Stimulated activated CD8-positive, alpha-beta memory T cell treated with anti-CD3 and anti-CD28 coated beads, Interleukin-2, amount 100 ng/mL, for 48 hours (primary cell): ENCODE data around the gene RSL1D1.
"Not testable (repeated sequence)": the region's sequence is repeated elsewhere in the genome, so short reads cannot be mapped to it uniquely, and the experiment has no call there.

Experiments used
- DNase-seq, 2 donors: peaks; one replicate each; pipeline ENCODE4 v3.0.0-alpha.2; 2020; ENCODE audit warnings: low read depth in 2 of 2

Gene RSL1D1

GRCh38 chr16:11797957-11798299 lies 53.4 kb downstream of the RSL1D1 start:
- DNase-seq, result no peak

- DNase-seq, result peak; percentile 89 to 91
Observed at GRCh38 chr16:11797166-11797956, 54.0 kb downstream of the RSL1D1 start, which contains the start of gene ZC3H7A. ZC3H7A (minus strand) TSS chr16:11797258; CDS start chr16:11782354, 14,904 bp downstream.

GRCh38 chr16:11796227-11797165 lies 54.8 kb downstream of the RSL1D1 start:
- DNase-seq, result no peak

GRCh38 chr16:11795887-11796226 lies 55.5 kb downstream of the RSL1D1 start:
- no peak for DNase-seq

GRCh38 chr16:11794996-11795886 lies 56.1 kb downstream of the RSL1D1 start:
- DNase-seq, result no peak

- no peak for DNase-seq
Observed at GRCh38 chr16:11794447-11794846, 56.9 kb downstream of the RSL1D1 start.

DNA sequence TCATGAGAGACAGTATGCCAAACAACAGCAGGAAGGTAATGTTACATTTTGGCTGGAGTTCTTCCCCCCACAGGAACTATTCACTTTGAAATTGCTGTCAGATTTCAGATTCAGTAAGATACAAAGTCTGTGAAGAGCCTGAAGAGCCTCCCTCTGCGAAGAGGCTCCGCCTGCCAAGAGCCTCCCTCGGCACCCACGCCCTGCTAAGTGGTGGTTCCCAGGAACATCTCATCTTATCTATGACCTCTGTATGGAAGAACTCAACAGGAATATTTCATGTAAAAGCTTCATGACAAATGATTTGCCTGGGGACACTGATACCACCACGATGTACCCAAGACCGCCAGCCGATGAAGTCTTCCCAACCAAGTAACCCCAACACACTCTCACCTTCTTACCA lies 57.5 kb downstream of the RSL1D1 start:
- DNase-seq, result no peak

DNA sequence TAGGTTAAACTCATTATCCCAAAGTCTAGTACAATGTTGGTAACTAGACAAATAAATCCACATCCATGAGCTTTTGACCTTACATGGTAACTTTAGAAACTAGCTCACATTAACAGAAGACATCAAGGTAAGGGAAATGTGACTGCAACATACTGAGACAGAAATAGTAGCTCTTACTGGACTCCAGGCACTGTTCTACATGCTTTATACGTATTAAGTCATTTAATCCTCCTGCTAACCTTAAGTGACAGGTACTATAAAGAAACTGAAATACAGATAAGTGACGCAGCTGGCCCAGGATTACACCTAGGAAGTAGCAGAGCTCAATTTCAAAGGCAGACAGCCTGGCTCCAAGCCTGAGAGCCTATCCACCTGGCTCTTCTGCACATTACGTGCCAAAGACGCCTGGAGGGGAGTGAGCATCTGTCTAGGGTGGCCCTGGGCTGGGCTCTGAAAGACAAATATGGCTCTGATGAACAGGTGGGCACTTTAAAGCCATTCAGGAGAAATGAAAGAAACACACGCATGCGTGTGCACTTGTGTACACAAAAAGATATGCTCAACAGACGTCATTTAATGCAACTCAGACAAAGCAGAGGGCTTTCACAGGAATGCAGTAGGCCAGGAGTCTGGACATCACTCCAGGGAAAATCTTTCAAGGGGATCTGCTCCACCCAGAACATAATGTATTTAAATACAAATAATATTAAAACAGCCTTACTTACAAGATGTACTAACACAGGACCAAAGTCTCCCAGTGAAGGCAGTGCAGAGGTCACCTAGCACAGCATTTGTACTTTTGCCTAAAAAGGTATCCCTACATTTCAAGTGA lies 58.7 kb downstream of the RSL1D1 start:
- DNase-seq, result no peak

- DNase-seq, result no peak
Observed at GRCh38 chr16:11791144-11791828, 60.1 kb downstream of the RSL1D1 start.

DNA sequence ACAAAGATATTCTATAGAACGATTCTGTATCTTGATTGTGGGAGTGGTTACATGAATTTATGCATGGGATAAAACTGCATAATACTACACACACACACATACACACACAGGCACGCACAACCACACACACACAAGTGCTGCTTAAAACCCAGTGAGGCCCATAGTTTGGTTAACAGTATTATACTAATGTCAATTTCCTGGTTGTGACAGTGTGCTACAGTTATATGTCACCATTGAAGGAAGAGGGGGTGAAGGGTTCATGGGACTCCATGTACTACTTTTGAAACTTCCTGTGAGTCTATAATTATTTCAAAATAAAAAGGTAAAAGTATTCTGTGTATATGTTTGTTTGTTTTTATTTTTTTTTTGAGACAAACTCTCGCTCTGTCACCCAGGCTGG lies 62.4 kb downstream of the RSL1D1 start:
- no peak for DNase-seq

DNA sequence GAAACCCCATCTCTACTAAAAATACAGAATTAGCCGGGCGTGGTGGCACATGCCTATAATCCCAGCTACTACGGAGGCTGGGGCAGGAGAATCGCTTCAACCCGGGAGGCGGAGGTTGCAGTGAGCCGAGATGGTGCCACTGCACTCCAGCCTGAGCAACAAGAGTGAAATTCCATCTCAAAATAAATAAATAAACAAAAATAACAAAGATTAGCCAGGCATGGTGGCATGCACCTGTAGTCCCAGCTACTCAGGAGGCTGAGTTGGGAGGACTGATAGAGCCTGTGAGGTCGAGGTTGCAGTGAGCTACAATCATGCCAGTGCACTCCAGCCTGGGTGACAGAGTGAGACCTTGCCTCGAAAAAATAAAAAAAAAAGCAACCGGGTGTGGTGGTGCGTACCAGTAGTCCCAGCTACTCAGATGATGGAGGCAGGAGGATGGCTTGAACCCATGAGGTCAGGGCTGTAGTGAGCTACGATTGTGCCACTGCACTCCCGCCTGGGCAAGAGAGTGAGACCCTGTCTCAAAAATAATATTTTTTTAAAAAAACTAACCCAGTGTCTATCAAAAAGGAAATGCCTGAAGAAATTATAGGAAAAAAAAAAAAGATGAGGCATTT lies 66.3 kb downstream of the RSL1D1 start:
- not testable (repeated sequence) for DNase-seq

DNA sequence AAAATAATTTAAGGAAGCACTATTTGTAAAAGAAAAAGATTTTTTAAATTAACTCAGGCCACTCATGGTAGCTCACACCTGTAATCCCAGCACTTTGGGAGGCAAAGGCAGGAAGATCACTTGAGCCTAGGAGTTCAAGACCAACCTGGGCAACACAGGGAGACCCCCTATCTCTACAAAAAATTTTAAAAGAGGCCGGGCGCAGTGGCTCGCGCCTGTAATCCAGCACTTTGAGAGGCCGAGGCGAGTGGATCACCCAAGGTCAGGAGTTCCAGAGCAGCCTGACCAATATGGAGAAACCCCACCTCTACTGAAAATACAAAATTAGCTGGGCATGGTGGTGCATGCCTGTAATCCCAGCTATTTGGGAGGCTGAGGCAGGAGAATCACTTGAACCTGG lies 67.0 kb downstream of the RSL1D1 start:
- not testable (repeated sequence) for DNase-seq

GRCh38 chr16:11784038-11784369 lies 67.3 kb downstream of the RSL1D1 start:
- no peak for DNase-seq
